Stomach (tissue), 9 donors: Measurements from ENCODE around the gene TRIM37. TPM values are rescaled to one million over a fixed set of nuclear protein-coding genes. Genes with fewer than 3 reads are reported as not detected.
"Not testable (repeated sequence)": the region's sequence is repeated elsewhere in the genome, so short reads cannot be mapped to it uniquely, and the experiment has no call there.

Experiments used
- DNase-seq, 2 donors: peaks; one replicate each; pipeline versions ENCODE4 v3.0.0 to v3.0.0-alpha.2; 2013 to 2019
- H3K27ac ChIP-seq, 5 donors: fragments of 200-600 bp in 4 of 5; sonication (generic) in 4 of 5; one replicate each; pipeline ENCODE4 v1.5.1; 2013 to 2019; ENCODE audit warnings: mild to moderate bottlenecking in 1 of 5, moderate library complexity in 1 of 5
- H3K27me3 ChIP-seq, 3 donors: fragments of 200-600 bp; sonication (generic); one replicate each; pipeline ENCODE4 v1.5.1; 2017 to 2019; ENCODE audit warnings: mixed run types in 1 of 3
- H3K36me3 ChIP-seq, 4 donors: fragments of 200-600 bp; sonication (generic); 1 replicate in 3 of 4; 2 replicates in 1 of 4; pipeline ENCODE4 v1.5.1; 2016 to 2019
- H3K4me1 ChIP-seq, 4 donors: fragments of 200-600 bp; sonication (generic); one replicate each; pipeline ENCODE4 v1.5.1; 2016 to 2019
- H3K4me3 ChIP-seq, 4 donors: fragments of 200-600 bp; sonication (generic) in 3 of 4; one replicate each; pipeline ENCODE4 v1.5.1; 2016 to 2019; ENCODE audit warnings: mild to moderate bottlenecking in 1 of 4
- H3K9me3 ChIP-seq, 4 donors: fragments of 200-600 bp; sonication (generic); one replicate each; pipeline ENCODE4 v1.5.1; 2016 to 2019
- EP300 ChIP-seq: sonication (generic); formaldehyde crosslinking; IDR thresholded peaks from one replicate; pipeline ENCODE4 v1.6.1; 2017; ENCODE audit warnings: antibody characterized with exemption
- POLR2A ChIP-seq, 4 donors: fragments of 450-650 bp; IDR thresholded peaks; one replicate each; pipeline ENCODE4 v1.6.1; 2016; ENCODE audit warnings: antibody characterized with exemption in 4 of 4, control low read depth in 2 of 4, mild to moderate bottlenecking in 1 of 4, moderate library complexity in 1 of 4
- POLR2AphosphoS5 ChIP-seq, 3 donors: sonication (generic); formaldehyde crosslinking; IDR thresholded peaks; one replicate each; pipeline ENCODE4 v1.6.1; 2016; ENCODE audit warnings: antibody characterized with exemption in 3 of 3
- WGBS, 5 donors: extraction: QIAGEN DNeasy Blood & Tissue Kit in 3 of 5; methylation state at CpG; one replicate each; pipeline versions ENCODE4 v1.1.5 to v1.1.7; 2013 to 2018; 5-methylcytosine and 5-hydroxymethylcytosine counted together
- intact Hi-C: fragments of 100-400 bp; cut with DNase I; formaldehyde crosslinking; loops from one replicate; pipeline ENCODE4 v1.15.1; 2023; ENCODE audit warnings: low total_unique reads
- polyA plus RNA-seq, 3 donors: library from polyadenylated mRNA; stranded (reverse); fragments of 200-250 nt; gene quantifications; one replicate each; pipeline ENCODE4 v1.2.3, GENCODE V29; 2013
- total RNA-seq, 5 donors: library from RNA; depleted of rRNA; stranded (reverse); fragments of >200 nt; gene quantifications; one replicate each; pipeline versions ENCODE4 v1.1.0 to v1.2.3, GENCODE V29; 2014 to 2016
- TF ChIP-seq, protein P1 (sequence below), 7 experiments: fragments of 450-650 bp in 4 of 7; fragments of 200-600 bp in 3 of 7; sonication (generic) in 3 of 7; IDR thresholded peaks; one replicate each; pipeline ENCODE4 v1.5.1; 2016 to 2019; ENCODE audit warnings: antibody characterized with exemption in 7 of 7, control low read depth in 2 of 7, mild to moderate bottlenecking in 1 of 7
- donor health status: healthy with polysubstance abuse.
- donor health status: Bipolar disorder and iron deficiency.
- donor health status: healthy.

TRIM37 gene
- total and polyA plus RNA-seq, 8 donors: 4.9 to 68.7 (median 29.0) TPM

DNA sequence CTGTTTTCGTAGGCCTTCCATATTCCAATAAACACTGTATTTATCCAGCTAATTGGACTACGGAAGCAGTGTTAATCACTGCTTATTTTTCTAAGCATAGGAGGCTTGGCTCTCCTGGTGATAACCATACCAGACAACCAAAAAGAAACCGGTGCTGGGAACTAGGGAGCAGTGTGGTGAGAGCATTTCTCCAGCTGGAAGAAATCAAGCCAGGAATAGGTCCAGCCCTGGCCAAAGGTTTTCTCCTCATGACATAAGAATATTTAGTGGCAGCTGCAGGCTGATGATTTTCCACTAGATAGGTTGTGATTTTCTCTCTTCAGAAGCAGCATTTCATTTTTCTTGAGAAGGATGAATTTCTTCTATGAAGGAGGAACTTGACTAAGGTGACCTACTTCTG is 141.5 kb downstream of the TRIM37 start:
- H3K36me3 ChIP-seq: no peaks in the 10 kb centered on the region
- TF ChIP-seq POLR2A (IDR thresholded peaks at IDR 0.05) (no peak), POLR2AphosphoS5 (IDR thresholded peaks at IDR 0.05) (no peak), EP300 (no peak)
- TF ChIP-seq, protein P1, sequence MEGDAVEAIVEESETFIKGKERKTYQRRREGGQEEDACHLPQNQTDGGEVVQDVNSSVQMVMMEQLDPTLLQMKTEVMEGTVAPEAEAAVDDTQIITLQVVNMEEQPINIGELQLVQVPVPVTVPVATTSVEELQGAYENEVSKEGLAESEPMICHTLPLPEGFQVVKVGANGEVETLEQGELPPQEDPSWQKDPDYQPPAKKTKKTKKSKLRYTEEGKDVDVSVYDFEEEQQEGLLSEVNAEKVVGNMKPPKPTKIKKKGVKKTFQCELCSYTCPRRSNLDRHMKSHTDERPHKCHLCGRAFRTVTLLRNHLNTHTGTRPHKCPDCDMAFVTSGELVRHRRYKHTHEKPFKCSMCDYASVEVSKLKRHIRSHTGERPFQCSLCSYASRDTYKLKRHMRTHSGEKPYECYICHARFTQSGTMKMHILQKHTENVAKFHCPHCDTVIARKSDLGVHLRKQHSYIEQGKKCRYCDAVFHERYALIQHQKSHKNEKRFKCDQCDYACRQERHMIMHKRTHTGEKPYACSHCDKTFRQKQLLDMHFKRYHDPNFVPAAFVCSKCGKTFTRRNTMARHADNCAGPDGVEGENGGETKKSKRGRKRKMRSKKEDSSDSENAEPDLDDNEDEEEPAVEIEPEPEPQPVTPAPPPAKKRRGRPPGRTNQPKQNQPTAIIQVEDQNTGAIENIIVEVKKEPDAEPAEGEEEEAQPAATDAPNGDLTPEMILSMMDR (IDR thresholded peaks at IDR 0.05): no peak
- H3K27ac ChIP-seq: no peak overlapping the region
- H3K4me3 ChIP-seq: no peak overlapping the region
- intact Hi-C loops: no loop called here
- DNase-seq: no peak
- H3K9me3 ChIP-seq: no peaks in the 10 kb centered on the region
- no peaks in the 10 kb centered on the region for H3K27me3 ChIP-seq
- WGBS, 5 donors: 65 to 74% (median 68%) methylated on average over 3 of the region's 3 CpGs
- peaks cover 0 to 3% (median 0%) of the 10 kb centered on the region in 4 donors for H3K4me1 ChIP-seq

DNA sequence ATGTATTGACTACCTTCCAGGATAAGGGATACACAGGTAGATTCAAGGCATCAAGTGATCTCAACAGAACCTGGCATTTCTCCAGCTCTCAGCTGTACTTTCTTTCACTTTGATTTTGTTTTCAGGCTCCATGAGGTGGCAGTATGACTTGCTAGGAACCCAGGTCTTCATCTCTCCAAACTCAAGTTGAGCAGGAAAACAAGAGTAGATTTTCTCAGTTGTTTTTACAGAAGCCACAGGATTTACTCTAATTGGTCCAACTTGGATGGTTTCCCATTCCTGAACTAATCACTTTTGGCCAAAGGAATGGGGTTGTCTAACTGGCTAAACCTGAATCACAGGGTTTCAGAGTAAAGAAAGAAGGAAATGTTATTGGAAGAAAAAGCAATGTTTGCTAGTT is 146.6 kb downstream of the TRIM37 start:
- DNase-seq: peak in 1 of 2 donors; percentile 70
- Histone ChIP-seq H3K4me1 (peaks cover 0 to 3% (median 0%) of the 10 kb centered on the region in 4 donors), H3K36me3 (no peaks in the 10 kb centered on the region), H3K9me3 (no peaks in the 10 kb centered on the region), H3K27me3 (no peaks in the 10 kb centered on the region), H3K27ac (peak overlapping the region in 1 of 5 donors; percentile 52), H3K4me3 (no peak overlapping the region)
- intact Hi-C loops: no loop called here
- no peak for TF ChIP-seq EP300
- TF ChIP-seq, protein P1 (IDR thresholded peaks at IDR 0.05): peak in 1 of 7 experiments; percentile 19
- TF ChIP-seq POLR2AphosphoS5 (IDR thresholded peaks at IDR 0.05): no peak

DNA sequence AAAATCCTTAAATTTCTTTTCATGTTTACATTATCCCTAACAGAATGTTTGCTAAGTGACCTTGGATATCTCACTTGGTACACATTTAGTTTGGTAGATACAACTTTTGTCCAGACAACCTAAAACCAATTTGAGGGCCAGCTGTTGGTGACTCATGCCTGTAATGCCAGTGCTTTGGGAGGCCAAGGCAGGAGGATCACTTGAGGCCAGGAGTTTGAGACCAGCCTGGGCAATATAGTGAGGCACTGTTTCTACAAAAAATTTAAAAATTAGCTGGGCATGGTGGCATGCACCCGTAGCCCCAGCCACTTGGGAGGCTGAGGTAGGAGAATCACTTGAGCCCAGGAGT is 149.0 kb downstream of the TRIM37 start:
- H3K4me3 ChIP-seq, H3K36me3 ChIP-seq, H3K4me1 ChIP-seq, H3K27ac ChIP-seq, intact Hi-C loops, H3K9me3 ChIP-seq, H3K27me3 ChIP-seq, DNase-seq: not testable (repeated sequence)
- WGBS, 5 donors: 92 to 100% (median 93%) methylated on average over 1 of the region's 1 CpG

GRCh38 chr17:58956997-58957724 is 149.5 kb downstream of the TRIM37 start:
- intact Hi-C loops: no loop called here
- 37 to 62% (median 50%) methylated on average over 2 of the region's 2 CpGs for WGBS, 5 donors

DNA sequence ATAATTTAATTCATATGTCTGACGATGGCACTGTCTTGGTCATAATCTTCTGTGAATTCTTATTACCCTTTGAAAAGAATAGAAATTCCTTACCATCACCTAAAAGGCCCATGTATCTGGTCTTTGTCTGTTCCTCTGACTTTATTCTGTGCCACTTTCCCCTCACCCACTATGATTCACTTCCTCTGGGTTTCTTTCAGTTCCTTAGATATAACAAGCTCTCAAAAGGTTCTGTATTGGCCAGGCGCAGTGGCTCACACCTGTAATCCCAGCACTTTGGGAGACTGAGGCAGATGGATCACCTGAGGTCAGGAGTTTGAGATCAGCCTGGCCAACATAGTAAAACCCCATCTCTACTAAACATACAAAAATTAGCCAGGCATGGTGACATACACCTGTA is 152.3 kb downstream of the TRIM37 start:
- H3K4me3 ChIP-seq, H3K27ac ChIP-seq, H3K4me1 ChIP-seq, H3K27me3 ChIP-seq, intact Hi-C loops, H3K36me3 ChIP-seq, DNase-seq: not testable (repeated sequence)
- peaks cover 7 to 24% (median 24%) of the 10 kb centered on the region in 4 donors for H3K9me3 ChIP-seq
- 83 to 91% (median 90%) methylated on average over 2 of the region's 2 CpGs for WGBS, 5 donors

More at GRCh38 chr17:58956997-58957724, 149.5 kb downstream of the TRIM37 start:
- Histone ChIP-seq H3K36me3 (no peaks in the 10 kb centered on the region), H3K4me3 (no peak overlapping the region), H3K4me1 (peaks cover 0 to 3% (median 0%) of the 10 kb centered on the region in 4 donors), H3K27me3 (no peaks in the 10 kb centered on the region), H3K9me3 (peaks cover 0 to 3% (median 0%) of the 10 kb centered on the region in 4 donors), H3K27ac (no peak overlapping the region)
- no peak for DNase-seq
- TF ChIP-seq EP300: no peak
- TF ChIP-seq, protein P1 (IDR thresholded peaks at IDR 0.05): no peak
- no peak for TF ChIP-seq POLR2A (IDR thresholded peaks at IDR 0.05)
- TF ChIP-seq POLR2AphosphoS5 (IDR thresholded peaks at IDR 0.05): no peak
